ENCODE data around the gene FAM163B. TPM values are rescaled to one million over a fixed set of nuclear protein-coding genes. Genes with fewer than 3 reads are reported as not detected.

The FAM163B gene
- total RNA-seq, 1 donor from 2014 or later = not detected

- Mint-ChIP-seq H3K4me1 (ENCODE audit: low read depth, unreplicated experiment) (peaks cover 10% of the 10 kb centered on the region), H3K4me3 (ENCODE audit: unreplicated experiment) (no peak overlapping the region)
- H3K27me3 ChIP-seq (ENCODE audit: insufficient read depth, low read length) = peaks cover 14% of the 10 kb centered on the region
These were observed 28.2 kb downstream of the FAM163B start for GRCh38 chr9:133581011-133581410.

GRCh38 chr9:133580419-133580738, 28.8 kb downstream of the FAM163B start:
- H3K4me1 Mint-ChIP-seq (ENCODE audit: low read depth, unreplicated experiment) = peaks cover 10% of the 10 kb centered on the region
- Histone ChIP-seq H3K4me1 (ENCODE audit: insufficient read depth, low read length) (no peaks in the 10 kb centered on the region), H3K9ac (ENCODE audit: low read length) (no peak overlapping the region), H3K36me3 (ENCODE audit: insufficient read depth, low read length) (no peaks in the 10 kb centered on the region), H4K20me1 (ENCODE audit: insufficient read depth, low read length) (no peaks in the 10 kb centered on the region), H3K27ac (ENCODE audit: low read depth, low read length) (no peak overlapping the region), H3K27me3 (ENCODE audit: insufficient read depth, low read length) (peaks cover 11% of the 10 kb centered on the region), H3K4me2 (ENCODE audit: low read length) (no peak overlapping the region), H3K4me3 (ENCODE audit: insufficient read depth, low read depth, low read length) (no peak overlapping the region), H3K79me2 (ENCODE audit: insufficient read depth, low read length) (no peaks in the 10 kb centered on the region), H2AFZ (ENCODE audit: low read depth, low read length) (no peak overlapping the region), H3K9me3 (ENCODE audit: insufficient read depth, low read depth, low read length) (no peaks in the 10 kb centered on the region)
- H3K9me3 Mint-ChIP-seq (ENCODE audit: unreplicated experiment) = no peaks in the 10 kb centered on the region
- H3K27ac Mint-ChIP-seq (ENCODE audit: unreplicated experiment) = no peak overlapping the region
- H3K36me3 Mint-ChIP-seq (ENCODE audit: low read depth, unreplicated experiment) = no peaks in the 10 kb centered on the region
- no peak for TF ChIP-seq EZH2 (IDR thresholded peaks at IDR 0.05; ENCODE audit: insufficient read depth, low read length)
- TF ChIP-seq CTCF (IDR thresholded peaks at IDR 0.05; ENCODE audit: insufficient read depth, low read depth, low read length) = no peak
- FAIRE-seq (no peak), DNase-seq (ENCODE audit: low read depth) (no peak)
- no peak overlapping the region for H3K4me3 Mint-ChIP-seq (ENCODE audit: unreplicated experiment)
- H3K27me3 Mint-ChIP-seq (ENCODE audit: low read depth, unreplicated experiment) = peaks cover 52% of the 10 kb centered on the region

More at GRCh38 chr9:133581011-133581410, 28.2 kb downstream of the FAM163B start:
- Histone ChIP-seq H3K4me3 (ENCODE audit: insufficient read depth, low read depth, low read length) (no peak overlapping the region), H3K9ac (ENCODE audit: low read length) (no peak overlapping the region), H3K36me3 (ENCODE audit: insufficient read depth, low read length) (no peaks in the 10 kb centered on the region), H4K20me1 (ENCODE audit: insufficient read depth, low read length) (no peaks in the 10 kb centered on the region), H3K27ac (ENCODE audit: low read depth, low read length) (no peak overlapping the region), H3K4me2 (ENCODE audit: low read length) (no peak overlapping the region), H3K4me1 (ENCODE audit: insufficient read depth, low read length) (no peaks in the 10 kb centered on the region), H3K9me3 (ENCODE audit: insufficient read depth, low read depth, low read length) (no peaks in the 10 kb centered on the region), H2AFZ (ENCODE audit: low read depth, low read length) (no peak overlapping the region), H3K79me2 (ENCODE audit: insufficient read depth, low read length) (no peaks in the 10 kb centered on the region)
- Mint-ChIP-seq H3K9me3 (ENCODE audit: unreplicated experiment) (no peaks in the 10 kb centered on the region), H3K27ac (ENCODE audit: unreplicated experiment) (no peak overlapping the region), H3K27me3 (ENCODE audit: low read depth, unreplicated experiment) (peaks cover 50% of the 10 kb centered on the region), H3K36me3 (ENCODE audit: low read depth, unreplicated experiment) (no peaks in the 10 kb centered on the region)
- TF ChIP-seq EZH2 (IDR thresholded peaks at IDR 0.05; ENCODE audit: insufficient read depth, low read length) (no peak), CTCF (IDR thresholded peaks at IDR 0.05; ENCODE audit: insufficient read depth, low read depth, low read length) (no peak)
- FAIRE-seq = no peak
- DNase-seq (ENCODE audit: low read depth) = no peak

- Histone ChIP-seq H3K4me2 (ENCODE audit: low read length) (no peak overlapping the region), H3K9ac (ENCODE audit: low read length) (no peak overlapping the region), H3K4me1 (ENCODE audit: insufficient read depth, low read length) (no peaks in the 10 kb centered on the region), H3K4me3 (ENCODE audit: insufficient read depth, low read depth, low read length) (no peak overlapping the region), H3K79me2 (ENCODE audit: insufficient read depth, low read length) (no peaks in the 10 kb centered on the region), H3K9me3 (ENCODE audit: insufficient read depth, low read depth, low read length) (no peaks in the 10 kb centered on the region), H2AFZ (ENCODE audit: low read depth, low read length) (no peak overlapping the region), H3K27me3 (ENCODE audit: insufficient read depth, low read length) (peaks cover 11% of the 10 kb centered on the region), H4K20me1 (ENCODE audit: insufficient read depth, low read length) (no peaks in the 10 kb centered on the region), H3K36me3 (ENCODE audit: insufficient read depth, low read length) (no peaks in the 10 kb centered on the region), H3K27ac (ENCODE audit: low read depth, low read length) (no peak overlapping the region)
- no peak overlapping the region for H3K27ac Mint-ChIP-seq (ENCODE audit: unreplicated experiment)
- no peak for TF ChIP-seq CTCF (IDR thresholded peaks at IDR 0.05; ENCODE audit: insufficient read depth, low read depth, low read length)
- TF ChIP-seq EZH2 (IDR thresholded peaks at IDR 0.05; ENCODE audit: insufficient read depth, low read length) = no peak
- no peak overlapping the region for H3K4me3 Mint-ChIP-seq (ENCODE audit: unreplicated experiment)
- no peaks in the 10 kb centered on the region for H3K36me3 Mint-ChIP-seq (ENCODE audit: low read depth, unreplicated experiment)
- DNase-seq (ENCODE audit: low read depth) = no peak
- no peaks in the 10 kb centered on the region for H3K9me3 Mint-ChIP-seq (ENCODE audit: unreplicated experiment)
- no peak for FAIRE-seq
- peaks cover 7% of the 10 kb centered on the region for H3K4me1 Mint-ChIP-seq (ENCODE audit: low read depth, unreplicated experiment)
- peaks cover 55% of the 10 kb centered on the region for H3K27me3 Mint-ChIP-seq (ENCODE audit: low read depth, unreplicated experiment)
These were observed 29.4 kb downstream of the FAM163B start for GRCh38 chr9:133579601-133580418.
